ENCODE data around the gene LCMT2. TPM values are rescaled to one million over a fixed set of nuclear protein-coding genes. Genes with fewer than 3 reads are reported as not detected.

Gene LCMT2
- total RNA-seq, 2 donors from 2014 or later, result 7.1 to 10.4 TPM

DNA sequence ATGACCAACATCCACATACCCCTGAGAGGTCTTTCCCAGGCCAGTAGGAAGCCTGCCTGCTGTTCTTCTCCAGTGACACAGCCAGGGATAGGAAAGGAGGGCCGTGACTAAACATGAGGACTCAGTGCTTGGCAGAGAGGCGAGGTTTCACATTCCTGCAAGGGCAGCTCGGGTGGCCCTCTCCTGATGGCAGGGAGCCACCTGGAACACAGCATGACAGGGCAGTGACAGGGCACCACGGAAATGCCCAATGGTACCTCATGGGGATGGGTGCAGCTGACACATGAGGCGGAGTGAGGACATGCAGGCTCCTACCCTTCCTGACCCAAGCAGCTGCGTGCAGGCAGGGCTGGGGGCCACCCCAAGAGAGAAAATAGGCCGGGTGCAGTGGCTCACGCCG, 56.2 kb downstream of the LCMT2 start:
- Mint-ChIP-seq H3K4me3 (no peak overlapping the region), H3K36me3 (ENCODE audit: low read depth) (no peaks in the 10 kb centered on the region), H3K27me3 (peaks cover 29% of the 10 kb centered on the region), H3K9me3 (no peaks in the 10 kb centered on the region), H3K4me1 (no peaks in the 10 kb centered on the region), H3K27ac (no peak overlapping the region)
- ATAC-seq (replicated peaks), result no peak

Other genes starting within 250 kb of the LCMT2 start
- 10 to 100 TPM; 33.3 to 37.4 TPM for gene UBR1, start 224.5 kb downstream of the LCMT2 start, total RNA-seq
- 10 to 100 TPM; 15.7 to 21.4 TPM for gene TMEM62, start 197.0 kb downstream of the LCMT2 start, total RNA-seq
- 10 to 100 TPM; 63.1 to 66.8 TPM for gene CCNDBP1, start 145.2 kb downstream of the LCMT2 start, total RNA-seq
- gene EPB42, start 109.6 kb downstream of the LCMT2 start, total RNA-seq, result not detected
- under 1 TPM; 0.48 to 0.61 TPM for gene TGM5, start 63.6 kb downstream of the LCMT2 start, total RNA-seq
- gene TGM7, start 28.3 kb downstream of the LCMT2 start, total RNA-seq, result not detected
- 10 to 100 TPM; 18.6 to 20.6 TPM for gene ZSCAN29, start 40.5 kb upstream of the LCMT2 start, total RNA-seq
- 10 to 100 TPM; 32.3 to 41.3 TPM for gene TUBGCP4, start 40.5 kb upstream of the LCMT2 start, total RNA-seq
- gene TP53BP1, start 162.6 kb upstream of the LCMT2 start, total RNA-seq, result 10 to 100 TPM; 29.9 to 30.9 TPM
- gene MAP1A, start 187.0 kb upstream of the LCMT2 start, total RNA-seq, result 1 to 10 TPM; 1.7 to 3.5 TPM

Data from activated T-helper 17 cell treated with anti-CD3 and anti-CD28 coated beads, Interleukin-2, amount 50 U/mL, for 72 hours (primary cell).